GM04504 (cell line): Measurements from ENCODE around the gene XPO6.
"Not testable (repeated sequence)": the region's sequence is repeated elsewhere in the genome, so short reads cannot be mapped to it uniquely, and the experiment has no call there.

Source experiments
- DNase-seq: peaks from one replicate; pipeline ENCODE4 v3.0.0-alpha.2; 2012; ENCODE audit warnings: low read depth

XPO6 gene

GRCh38 chr16:28115866-28116265 lies 95.9 kb downstream of the XPO6 start:
- not testable (repeated sequence) for DNase-seq

DNA sequence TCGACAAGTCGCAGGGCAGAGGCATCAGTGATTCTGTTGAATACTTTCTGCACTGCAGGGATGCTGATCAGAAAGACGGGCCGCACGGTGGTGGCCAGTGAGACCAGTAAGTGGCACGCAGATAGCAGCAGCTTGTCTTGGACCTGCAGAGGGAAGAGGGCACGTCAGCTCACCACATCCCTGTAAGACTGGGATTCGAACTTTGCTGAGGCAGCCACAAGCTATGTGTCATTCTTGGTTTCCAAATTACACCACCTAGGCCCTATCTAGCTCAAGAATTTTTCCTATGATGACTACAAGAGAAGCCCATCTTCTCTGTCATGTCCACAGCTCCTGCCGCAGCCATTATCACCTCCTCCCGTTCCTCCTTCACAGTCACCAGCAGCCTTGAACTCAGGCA lies 98.9 kb downstream of the XPO6 start:
- no peak for DNase-seq

- no peak for DNase-seq
Observed at GRCh38 chr16:28110977-28111376, 100.8 kb downstream of the XPO6 start.

DNA sequence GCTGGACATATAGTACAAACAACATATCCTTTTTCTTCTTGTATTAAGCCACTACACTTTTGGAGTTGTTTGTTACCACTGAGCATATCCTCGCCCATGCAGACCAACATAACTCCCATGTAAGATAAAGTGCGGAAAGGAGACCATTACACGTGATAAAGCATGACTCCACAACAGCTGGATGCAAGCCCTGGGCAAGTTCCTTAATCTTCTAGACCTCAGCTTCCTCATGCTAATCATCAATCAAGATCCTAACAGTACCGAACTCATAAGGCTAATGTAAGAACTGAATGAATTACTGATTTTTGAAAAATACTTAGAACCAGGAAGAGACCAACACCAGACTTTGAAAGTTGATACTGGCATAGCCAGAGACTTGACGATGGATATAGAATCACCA lies 101.3 kb downstream of the XPO6 start:
- no peak for DNase-seq

DNA sequence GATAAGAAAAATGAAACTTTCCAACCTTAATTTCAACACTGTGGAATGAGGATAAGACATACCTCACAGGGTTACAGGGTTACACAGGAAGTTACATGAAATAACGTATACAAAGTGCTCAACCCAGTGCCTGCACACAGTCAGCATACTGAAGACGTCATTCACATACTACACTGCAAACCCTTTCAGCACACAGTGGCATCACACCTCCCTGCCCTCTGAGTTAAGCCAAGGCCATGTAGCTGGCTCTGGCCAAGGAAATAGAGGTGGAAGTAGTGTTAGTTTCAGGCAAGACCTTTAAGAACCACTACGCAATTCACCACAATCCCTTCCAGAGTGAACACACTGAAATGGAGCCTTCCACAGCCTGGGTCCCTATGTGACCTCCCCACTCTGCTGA lies 101.7 kb downstream of the XPO6 start:
- no peak for DNase-seq

GRCh38 chr16:28108590-28109247 lies 103.0 kb downstream of the XPO6 start:
- no peak for DNase-seq

DNA sequence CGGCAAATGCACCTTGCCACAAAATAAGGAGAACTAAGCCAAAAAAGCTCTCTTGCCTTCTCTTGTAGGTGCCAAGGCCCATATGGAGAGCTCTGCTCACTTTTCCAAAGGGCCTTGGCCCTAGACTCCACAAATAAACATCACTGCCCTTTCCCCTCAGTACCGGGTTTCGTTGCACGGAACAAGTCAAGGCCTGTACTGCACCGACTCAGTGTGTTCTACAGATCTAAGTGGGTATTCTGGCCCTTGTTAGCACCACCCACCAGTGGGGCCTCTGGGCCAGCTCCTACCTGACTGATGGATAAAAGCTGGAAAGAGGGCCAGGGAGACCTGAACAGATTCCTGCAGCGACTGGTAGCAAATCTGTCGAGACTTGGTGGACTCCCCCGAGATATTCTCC lies 104.5 kb downstream of the XPO6 start:
- DNase-seq: no peak

- no peak for DNase-seq
Observed at GRCh38 chr16:28106467-28107215, 105.1 kb downstream of the XPO6 start.

GRCh38 chr16:28105954-28106353 lies 105.8 kb downstream of the XPO6 start:
- DNase-seq: no peak

DNA sequence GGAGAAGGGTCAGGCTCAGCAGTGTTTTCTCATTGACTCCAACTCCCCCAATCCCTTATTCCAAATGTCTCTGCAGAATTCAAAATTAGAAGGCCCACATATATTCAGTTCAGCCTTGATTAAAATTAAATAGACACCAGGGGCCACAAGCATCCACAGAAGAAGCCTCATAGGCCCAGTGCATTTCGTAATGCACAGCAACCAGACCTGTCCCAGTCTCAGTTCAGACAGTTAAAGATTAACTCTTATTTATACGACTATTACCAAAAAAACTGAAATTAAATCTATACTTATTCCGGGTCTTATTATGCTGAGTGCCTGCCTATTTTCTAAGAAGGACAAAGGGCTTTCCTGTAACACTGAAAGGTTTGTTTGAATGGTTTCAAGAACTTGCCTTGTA lies 106.5 kb downstream of the XPO6 start:
- DNase-seq: no peak

DNA sequence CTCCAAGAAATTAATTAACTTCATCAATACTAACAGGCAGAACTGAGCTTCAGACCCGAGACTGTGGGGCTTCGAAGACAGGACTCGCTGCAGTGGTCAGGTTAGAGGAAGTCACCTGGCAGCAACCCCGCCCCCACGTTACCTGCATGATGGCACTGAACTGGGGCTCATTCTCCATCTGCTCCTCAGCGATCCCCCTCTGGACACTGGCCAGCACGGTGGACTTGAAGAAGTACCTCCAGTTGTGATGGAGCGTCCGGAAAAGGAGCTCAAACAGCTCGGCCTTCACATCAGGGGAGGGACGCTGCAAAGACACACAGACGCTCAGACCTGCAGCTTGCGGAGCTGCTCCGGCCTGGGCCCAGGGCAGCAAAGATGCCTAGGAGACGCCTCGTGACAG lies 107.4 kb downstream of the XPO6 start:
- DNase-seq: no peak

DNA sequence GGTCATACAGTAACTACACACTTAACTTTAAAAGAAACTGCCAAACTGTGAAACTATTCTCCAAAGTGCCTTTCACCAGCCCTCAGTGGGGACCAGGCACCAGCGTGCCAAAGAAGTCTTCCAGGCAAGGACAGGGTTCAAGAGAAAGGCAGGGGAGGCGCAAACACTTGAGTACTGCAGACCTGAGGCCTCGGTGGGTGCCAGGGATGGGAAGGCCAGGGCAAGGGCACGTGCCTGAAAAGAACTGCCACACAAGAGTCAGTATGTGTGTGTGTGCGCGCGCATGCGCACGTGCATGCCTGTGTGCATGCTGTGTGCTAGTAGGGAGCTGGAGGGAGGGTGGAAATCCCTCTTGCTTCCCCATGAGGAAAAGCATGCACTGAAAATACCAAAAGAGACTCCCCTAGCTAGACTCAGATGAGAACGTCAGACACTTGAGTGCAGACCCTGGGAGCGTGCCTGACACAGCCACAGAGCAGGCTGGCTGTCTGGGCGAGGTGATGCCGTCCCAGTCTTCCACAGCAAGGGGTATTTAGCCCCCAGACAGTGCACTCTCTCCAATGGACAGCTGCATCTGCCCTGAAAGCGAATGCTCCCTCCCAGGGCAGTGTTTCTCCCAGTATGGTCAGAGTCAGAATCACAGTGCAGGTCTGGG lies 108.1 kb downstream of the XPO6 start:
- no peak for DNase-seq

DNA sequence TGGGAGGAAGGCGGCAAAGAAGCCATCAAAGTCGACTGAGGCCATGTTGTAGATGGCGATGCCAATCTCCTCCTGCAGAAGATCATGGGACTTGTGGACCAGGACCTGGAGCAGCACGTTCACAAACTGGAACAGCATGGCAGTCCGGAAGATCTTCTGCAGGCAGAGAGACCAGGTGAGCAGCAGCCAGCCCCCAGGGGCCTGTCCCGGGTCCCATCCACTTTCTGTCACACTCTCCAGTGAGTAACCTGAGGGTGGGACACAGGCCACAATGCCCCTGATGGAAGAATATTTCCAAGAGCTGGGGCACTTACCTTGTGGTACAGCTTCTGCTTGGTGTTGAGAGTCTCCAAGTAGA lies 110.3 kb downstream of the XPO6 start:
- DNase-seq: no peak

DNA sequence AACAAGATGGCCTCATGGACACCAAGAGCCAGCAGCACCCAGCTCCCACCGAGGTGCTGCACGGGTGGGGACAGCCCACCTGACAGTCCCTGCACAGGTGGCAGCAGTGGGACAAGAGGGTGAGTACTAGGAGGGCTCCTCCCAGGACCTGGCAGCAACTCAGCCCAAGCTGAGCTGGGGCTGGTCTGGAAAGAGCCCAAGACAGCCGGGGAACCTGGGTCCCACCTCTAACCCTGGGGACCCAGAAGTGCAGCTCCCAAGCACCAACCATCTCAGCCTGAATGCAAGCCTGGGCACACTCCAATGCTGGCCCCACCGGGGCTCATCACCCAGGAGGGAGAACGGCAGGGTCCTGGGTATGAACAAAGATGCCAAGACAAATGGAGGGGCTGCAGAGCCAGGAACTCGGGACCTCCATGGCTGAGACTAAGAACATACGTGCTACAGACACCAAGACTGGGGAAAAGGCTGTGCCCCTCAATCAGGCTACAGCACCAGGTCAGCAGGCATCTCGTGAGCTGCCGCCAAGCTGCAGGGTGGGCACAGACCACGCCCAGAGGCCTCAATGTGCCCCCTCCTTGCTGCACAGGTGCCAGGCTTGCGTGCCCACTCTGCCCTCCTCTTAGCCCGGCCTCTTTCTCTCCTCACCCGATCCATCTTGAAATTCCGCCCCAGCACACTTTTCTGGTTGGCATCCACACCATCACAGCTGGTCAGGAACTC lies 110.8 kb downstream of the XPO6 start:
- no peak for DNase-seq

DNA sequence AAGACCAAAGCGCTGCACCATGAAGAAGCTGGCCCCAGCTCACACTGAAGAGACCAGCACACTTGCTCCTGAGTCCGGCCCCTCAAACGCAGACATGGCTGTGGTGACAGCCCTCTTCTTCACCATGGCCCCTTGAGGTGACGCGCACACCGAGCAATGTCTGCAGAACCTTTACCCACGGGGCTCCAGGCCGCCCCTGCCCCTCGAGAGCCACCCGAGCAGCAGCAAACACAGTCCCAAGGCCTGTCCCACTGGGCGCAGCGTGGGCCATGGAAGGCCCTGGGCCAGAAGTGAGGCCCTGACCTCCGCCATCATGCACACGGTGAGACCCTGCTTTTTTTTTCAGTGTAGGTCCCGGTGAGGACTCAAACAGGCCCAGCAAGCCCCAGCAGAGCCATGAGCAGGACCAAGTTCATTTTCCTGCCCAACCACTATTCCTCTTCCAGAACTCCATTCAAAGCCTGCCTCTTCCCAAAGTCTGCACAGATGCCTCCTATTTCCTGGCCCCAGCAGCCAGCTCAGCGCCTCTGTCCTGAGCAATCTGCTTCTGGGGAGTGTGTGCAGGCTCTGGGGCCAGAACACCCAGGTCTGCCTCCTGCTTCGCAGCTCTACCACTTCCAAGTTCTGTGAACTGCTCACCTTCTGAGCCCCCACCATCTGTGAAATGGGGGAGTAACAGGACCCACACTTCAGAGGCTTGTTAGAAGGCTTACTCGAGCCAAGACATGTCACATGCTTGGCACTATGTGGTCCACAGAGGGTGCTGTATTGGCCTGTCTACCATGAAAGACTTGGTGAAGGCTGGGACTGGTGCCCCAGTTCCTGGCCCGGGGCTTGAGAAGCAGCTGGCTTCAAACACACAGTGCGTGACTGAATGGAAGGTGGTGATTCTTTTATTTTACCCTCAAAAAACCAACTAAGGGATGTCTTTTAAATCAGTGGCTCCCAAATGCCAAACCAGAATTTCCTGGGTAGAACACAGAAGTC lies 112.5 kb downstream of the XPO6 start:
- no peak for DNase-seq

DNA sequence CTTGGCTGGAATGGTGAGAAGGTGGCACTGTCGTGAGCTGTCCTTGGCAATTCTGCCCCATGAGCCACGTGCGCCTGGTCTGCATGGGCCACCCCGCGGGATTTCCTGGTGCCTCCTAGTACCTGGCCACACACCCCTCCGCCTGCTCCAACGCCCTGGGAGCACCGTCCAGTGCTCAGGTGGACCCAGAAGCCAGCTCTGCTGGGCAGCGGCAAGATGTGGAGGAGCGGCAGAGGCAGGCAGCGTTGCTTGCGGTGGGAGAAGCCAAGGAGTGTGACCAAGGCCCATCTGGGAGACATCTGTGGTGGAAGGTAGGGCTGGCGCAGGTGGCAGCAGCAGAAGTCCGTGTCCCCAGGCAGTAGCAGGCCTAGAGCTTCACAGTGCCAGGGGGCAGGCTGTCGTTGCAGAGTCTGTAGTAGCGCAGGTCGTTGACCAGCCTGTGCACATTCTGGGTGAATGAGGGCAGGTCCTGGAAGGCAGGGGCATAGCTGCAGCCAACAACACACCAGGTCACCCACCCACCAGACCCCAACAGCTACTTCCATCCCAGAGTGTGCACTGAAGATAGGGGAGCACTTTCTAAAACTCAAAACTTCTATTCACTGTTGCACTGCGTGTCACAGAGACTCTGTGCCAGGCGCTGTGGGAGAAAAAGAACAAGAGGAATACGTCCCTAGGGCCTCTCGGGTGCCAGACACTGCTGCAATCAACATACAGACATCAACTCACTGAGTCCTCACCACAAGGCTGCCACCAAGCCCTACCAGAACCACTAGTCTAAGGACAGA lies 113.4 kb downstream of the XPO6 start:
- DNase-seq: no peak

DNA sequence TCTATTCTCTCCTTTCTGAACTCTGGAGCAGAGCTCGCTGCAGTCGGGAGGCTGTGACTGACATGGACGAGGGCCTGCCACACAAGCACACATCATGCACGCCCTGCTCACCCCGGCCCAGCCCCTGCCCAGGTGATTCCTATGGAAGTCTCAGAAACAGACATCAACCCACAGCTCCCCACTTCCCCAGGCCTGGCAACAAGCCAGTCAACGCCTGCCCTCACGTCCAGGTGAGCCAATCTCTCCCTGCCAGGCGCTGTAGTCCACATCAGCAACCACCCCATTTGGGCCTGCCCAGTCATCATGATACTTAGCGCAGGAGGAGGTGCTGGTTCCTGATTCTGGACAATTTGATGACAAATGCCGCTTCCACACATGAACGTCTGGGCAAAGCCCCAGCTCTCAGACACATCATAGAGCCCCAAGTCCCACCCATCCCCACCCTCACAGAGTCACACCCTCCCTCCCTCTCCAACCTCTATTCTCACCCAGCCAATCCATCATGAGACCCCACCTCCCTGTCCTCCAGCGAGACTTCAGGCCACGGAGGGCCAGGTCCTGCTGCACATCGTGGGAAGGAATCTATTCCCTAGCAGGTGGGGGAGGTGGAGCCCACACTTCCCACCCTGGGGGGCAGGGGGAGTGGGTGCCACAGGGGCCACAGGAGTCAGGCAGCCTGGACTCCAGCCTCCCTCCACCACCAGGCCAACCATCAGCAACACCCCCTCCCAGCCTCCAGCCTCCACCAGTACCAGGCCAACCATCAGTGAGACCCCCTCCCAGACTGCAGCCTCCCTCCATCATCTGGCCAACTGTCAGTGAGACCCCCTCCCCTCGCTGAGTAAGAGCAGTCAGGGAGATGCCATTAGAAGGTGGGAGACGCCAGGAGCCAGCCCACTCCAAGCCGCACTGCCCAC lies 114.5 kb downstream of the XPO6 start:
- DNase-seq: no peak

- DNase-seq: no peak
Observed at GRCh38 chr16:28093385-28093725, 118.4 kb downstream of the XPO6 start.

- DNase-seq: no peak
Observed at GRCh38 chr16:28092721-28093384, 118.9 kb downstream of the XPO6 start.
